B cell (primary cell): ENCODE data around the gene CHST11. TPM values are rescaled to one million over a fixed set of nuclear protein-coding genes. Genes with fewer than 3 reads are reported as not detected.

Source experiments
- ATAC-seq: fragments of 200-7000 bp; cut with Tn5 transposase; one replicate; pipeline ENCODE4 v1.10.0; 2021; ENCODE audit warnings: low read depth, mild to moderate bottlenecking, moderate number of reproducible peaks, moderate library complexity
- CTCF ChIA-PET: fragments of 350-600 bp; sonication (Branson Sonifier 250); formaldehyde crosslinking; loops from one replicate; lab custom pipeline; 2021; ENCODE audit warnings: antibody characterized with exemption, inconsistent platforms; lab: Charles Lee
- POLR2A ChIA-PET: fragments of 350-600 bp; sonication (Branson Sonifier 250); formaldehyde crosslinking; loops from one replicate; lab custom pipeline; 2021; ENCODE audit warnings: antibody characterized with exemption; lab: Charles Lee
- DNase-seq: peaks from one replicate; pipeline ENCODE4 v3.0.0; 2013
- H2AFZ ChIP-seq: 2 replicates; pipeline ENCODE4 v1.6.1; 2012; ENCODE audit warnings: mild to moderate bottlenecking, low read depth, low read length; ENCODE audit not compliant: insufficient read depth, poor library complexity, severe bottlenecking
- H3K27ac ChIP-seq, 2 donors: 1 replicate in 1 of 2; 2 replicates in 1 of 2; pipeline ENCODE4 v1.5.1; 2012 to 2013; ENCODE audit warnings: low read length in 2 of 2, mild to moderate bottlenecking in 2 of 2, moderate library complexity in 1 of 2
- H3K27me3 ChIP-seq, 4 experiments: fragments of 200-600 bp in 1 of 4; sonication (generic) in 1 of 4; replicated peaks in 1 of 4; 1 replicate in 2 of 4; 2 replicates in 2 of 4; pipeline versions ENCODE4 v1.6.1 to v1.7.0; 2013 to 2016; ENCODE audit warnings: low read length in 3 of 4, mild to moderate bottlenecking in 2 of 4, mixed read lengths in 1 of 4, moderate library complexity in 1 of 4; ENCODE audit not compliant: insufficient read depth in 4 of 4, control insufficient read depth in 3 of 4; ENCODE audit errors: control extremely low read depth in 1 of 4
- H3K36me3 ChIP-seq, 2 experiments: replicated peaks in 1 of 2; 1 replicate in 1 of 2; 2 replicates in 1 of 2; pipeline versions ENCODE4 v1.6.1 to v1.7.1; 2013; ENCODE audit warnings: low read length in 1 of 2; ENCODE audit not compliant: insufficient read depth in 2 of 2, control insufficient read depth in 1 of 2; ENCODE audit errors: control extremely low read depth in 1 of 2, extremely low read depth in 1 of 2
- H3K4me1 ChIP-seq, 2 donors: fragments of 200-600 bp in 1 of 2; sonication (generic) in 1 of 2; 1 replicate in 1 of 2; 2 replicates in 1 of 2; pipeline versions ENCODE4 v1.5.1 to v1.6.1; 2013 to 2017; ENCODE audit warnings: low read length in 2 of 2; ENCODE audit not compliant: control insufficient read depth in 2 of 2, insufficient read depth in 2 of 2
- H3K4me2 ChIP-seq: replicated peaks from 2 replicates; pipeline ENCODE3; 2012; ENCODE audit warnings: mild to moderate bottlenecking, low read depth, low read length; ENCODE audit not compliant: poor library complexity, severe bottlenecking
- H3K4me3 ChIP-seq, 5 experiments: fragments of 200-600 bp in 1 of 5; sonication (generic) in 1 of 5; 1 replicate in 3 of 5; 2 replicates in 2 of 5; pipeline versions ENCODE4 v1.5.1 to v1.7.0; 2011 to 2016; ENCODE audit warnings: low read length in 4 of 5, mild to moderate bottlenecking in 4 of 5, low read depth in 2 of 5, control low read depth in 1 of 5, moderate library complexity in 1 of 5; ENCODE audit not compliant: insufficient read depth in 1 of 5; ENCODE audit errors: control extremely low read depth in 1 of 5, extremely low read depth in 1 of 5
- H3K79me2 ChIP-seq: fragments of 200-600 bp; sonication (generic); one replicate; pipeline ENCODE4 v1.6.0; 2016; ENCODE audit warnings: low read length; ENCODE audit not compliant: control insufficient read depth, insufficient read depth
- H3K9ac ChIP-seq: fragments of 200-600 bp; sonication (generic); 2 replicates; pipeline ENCODE4 v1.6.1; 2017; ENCODE audit warnings: mild to moderate bottlenecking, low read length, moderate library complexity
- H3K9me3 ChIP-seq, 3 donors: one replicate each; pipeline versions ENCODE4 v1.6.1 to v1.7.1; 2013; ENCODE audit warnings: low read length in 2 of 3; ENCODE audit not compliant: control insufficient read depth in 2 of 3, insufficient read depth in 1 of 3; ENCODE audit errors: control extremely low read depth in 1 of 3
- H4K20me1 ChIP-seq: 2 replicates; pipeline ENCODE4 v1.6.0; 2012; ENCODE audit warnings: mild to moderate bottlenecking, low read length; ENCODE audit not compliant: insufficient read depth, control insufficient read depth, poor library complexity, severe bottlenecking
- H3K27ac Mint-ChIP-seq: one replicate; pipeline ENCODE4 v1.8.0; 2021; ENCODE audit warnings: mixed read lengths
- H3K27me3 Mint-ChIP-seq: one replicate; pipeline ENCODE4 v1.8.0; 2021; ENCODE audit warnings: mixed read lengths
- H3K4me1 Mint-ChIP-seq: one replicate; pipeline ENCODE4 v1.8.0; 2021; ENCODE audit warnings: mixed read lengths
- H3K4me3 Mint-ChIP-seq: one replicate; pipeline ENCODE4 v1.8.0; 2021; ENCODE audit warnings: mixed read lengths
- H3K9me3 Mint-ChIP-seq: one replicate; pipeline ENCODE4 v1.8.0; 2022; ENCODE audit warnings: mixed read lengths; ENCODE audit not compliant: insufficient read depth
- EZH2 ChIP-seq: IDR thresholded peaks from 2 replicates; pipeline ENCODE4 v1.6.1; 2012; ENCODE audit warnings: borderline replicate concordance, low read depth, mild to moderate bottlenecking, moderate library complexity, low read length; ENCODE audit not compliant: insufficient read depth, poor library complexity, severe bottlenecking
- WGBS: methylation state at CpG from one replicate; pipeline ENCODE4 v1.1.5; 2013; ENCODE audit warnings: missing lambda C conversion rate; ENCODE audit not compliant: insufficient coverage; 5-methylcytosine and 5-hydroxymethylcytosine counted together
- intact Hi-C: fragments of 100-400 bp; cut with micrococcal nuclease; formaldehyde crosslinking; loops from one replicate; pipeline ENCODE4 v1.10.0; 2022
- polyA plus RNA-seq: library from polyadenylated mRNA; depleted of rRNA; stranded (reverse); fragments of >200 nt; gene quantifications from 2 replicates; pipeline ENCODE4 v1.2.3, GENCODE V29; 2012
- total RNA-seq, 2 donors: library from RNA; stranded (reverse); fragments of 120-200 nt in 1 of 2; gene quantifications; 1 replicate in 1 of 2; 2 replicates in 1 of 2; pipeline versions ENCODE4 v1.2.3 to v1.2.4, GENCODE V29; 2013 to 2022
- TF ChIP-seq, protein P1 (sequence below): fragments of 200-600 bp; IDR thresholded peaks from one replicate; pipeline ENCODE4 v1.8.0; 2022; ENCODE audit warnings: antibody characterized with exemption, mild to moderate bottlenecking

Gene CHST11
- total and polyA plus RNA-seq, 2 donors (not counting 1 experiment from before 2014, with no cell fraction given), result 46.3 to 152 TPM

DNA sequence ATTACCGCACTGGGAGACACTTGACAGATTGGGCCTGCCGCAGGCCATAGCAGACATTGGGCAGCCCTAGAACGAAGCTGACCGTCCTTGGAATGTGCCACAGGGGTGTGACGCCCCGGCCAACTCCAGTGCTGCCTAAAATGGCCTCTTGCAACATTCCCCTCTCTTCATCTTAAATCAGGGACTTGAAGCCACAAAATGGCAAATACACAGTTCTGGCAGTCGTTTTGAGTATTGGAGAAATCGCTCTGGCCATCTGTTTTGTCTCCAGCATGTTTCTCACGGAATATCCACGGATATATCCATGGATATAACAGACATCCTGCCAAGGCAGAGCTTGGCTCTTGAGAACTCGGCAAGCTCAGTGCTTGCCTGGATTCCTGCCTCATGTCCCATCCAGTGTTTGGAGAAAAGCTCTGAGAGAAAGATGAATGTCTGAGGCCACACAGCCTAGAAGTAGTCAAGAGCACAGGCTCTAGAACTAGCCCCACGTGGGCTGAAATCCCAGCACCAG lies 158.4 kb downstream of the CHST11 start:
- DNase-seq (no peak), ATAC-seq (no peak)
- H3K27ac Mint-ChIP-seq, result peak overlapping the region; percentile 10
- Histone ChIP-seq H3K27me3 (no peaks in the 10 kb centered on the region), H2AFZ (no peak overlapping the region), H3K9me3 (peaks cover 0 to 7% (median 0%) of the 10 kb centered on the region in 3 donors), H3K79me2 (peaks cover 95% of the 10 kb centered on the region), H4K20me1 (peaks cover 17% of the 10 kb centered on the region), H3K4me3 (no peak overlapping the region), H3K9ac (no peak overlapping the region), H3K4me1 (peaks cover 0 to 2% of the 10 kb centered on the region in 2 donors), H3K27ac (no peak overlapping the region), H3K4me2 (no peak overlapping the region), H3K36me3 (peaks cover 0 to 19% of the 10 kb centered on the region in 2 experiments)
- ChIA-PET POLR2A (interaction anchor here (0.6 kb wide), 1 partner anchor 96 kb away, joined by 3 read pairs; no protein-coding TSS in a partner anchor), CTCF (no interaction called here)
- WGBS, result 93% methylated on average over 12 of the region's 12 CpGs
- no peaks in the 10 kb centered on the region for H3K9me3 Mint-ChIP-seq
- no peaks in the 10 kb centered on the region for H3K27me3 Mint-ChIP-seq
- intact Hi-C loops, result no loop called here
- no peak overlapping the region for H3K4me3 Mint-ChIP-seq
- peaks cover 44% of the 10 kb centered on the region for H3K4me1 Mint-ChIP-seq
- TF ChIP-seq, protein P1, sequence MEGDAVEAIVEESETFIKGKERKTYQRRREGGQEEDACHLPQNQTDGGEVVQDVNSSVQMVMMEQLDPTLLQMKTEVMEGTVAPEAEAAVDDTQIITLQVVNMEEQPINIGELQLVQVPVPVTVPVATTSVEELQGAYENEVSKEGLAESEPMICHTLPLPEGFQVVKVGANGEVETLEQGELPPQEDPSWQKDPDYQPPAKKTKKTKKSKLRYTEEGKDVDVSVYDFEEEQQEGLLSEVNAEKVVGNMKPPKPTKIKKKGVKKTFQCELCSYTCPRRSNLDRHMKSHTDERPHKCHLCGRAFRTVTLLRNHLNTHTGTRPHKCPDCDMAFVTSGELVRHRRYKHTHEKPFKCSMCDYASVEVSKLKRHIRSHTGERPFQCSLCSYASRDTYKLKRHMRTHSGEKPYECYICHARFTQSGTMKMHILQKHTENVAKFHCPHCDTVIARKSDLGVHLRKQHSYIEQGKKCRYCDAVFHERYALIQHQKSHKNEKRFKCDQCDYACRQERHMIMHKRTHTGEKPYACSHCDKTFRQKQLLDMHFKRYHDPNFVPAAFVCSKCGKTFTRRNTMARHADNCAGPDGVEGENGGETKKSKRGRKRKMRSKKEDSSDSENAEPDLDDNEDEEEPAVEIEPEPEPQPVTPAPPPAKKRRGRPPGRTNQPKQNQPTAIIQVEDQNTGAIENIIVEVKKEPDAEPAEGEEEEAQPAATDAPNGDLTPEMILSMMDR, result no peak
- TF ChIP-seq EZH2, result no peak

GRCh38 chr12:104618691-104619090 lies 161.9 kb downstream of the CHST11 start:
- Histone ChIP-seq H3K79me2 (peaks cover 93% of the 10 kb centered on the region), H3K4me2 (no peak overlapping the region), H3K4me1 (peaks cover 0 to 3% of the 10 kb centered on the region in 2 donors), H4K20me1 (peaks cover 32% of the 10 kb centered on the region), H3K36me3 (peaks cover 0 to 8% of the 10 kb centered on the region in 2 experiments), H3K27ac (no peak overlapping the region), H3K27me3 (no peaks in the 10 kb centered on the region), H3K9ac (no peak overlapping the region), H2AFZ (no peak overlapping the region), H3K4me3 (no peak overlapping the region), H3K9me3 (no peaks in the 10 kb centered on the region)
- ATAC-seq, result no peak
- H3K4me3 Mint-ChIP-seq, result no peak overlapping the region
- TF ChIP-seq, protein P1, result no peak
- TF ChIP-seq EZH2, result no peak
- no peaks in the 10 kb centered on the region for H3K27me3 Mint-ChIP-seq
- H3K4me1 Mint-ChIP-seq, result peaks cover 44% of the 10 kb centered on the region
- ChIA-PET CTCF (no interaction called here), POLR2A (interaction anchor here (0.7 kb wide), 1 partner anchor 39 kb away, joined by 4 read pairs; no protein-coding TSS in a partner anchor)
- intact Hi-C loops, result no loop called here
- no peak for DNase-seq
- peak overlapping the region; percentile 53 for H3K27ac Mint-ChIP-seq
- H3K9me3 Mint-ChIP-seq, result no peaks in the 10 kb centered on the region
- 94% methylated on average over 3 of the region's 5 CpGs for WGBS
